GM12891 (cell line): ENCODE data around the gene NMD3.

Source experiments
- DNase-seq: peaks from one replicate; pipeline ENCODE4 v3.0.0; 2011; ENCODE audit warnings: low spot score; ENCODE audit not compliant: insufficient read length
- FAIRE-seq: peaks from 2 replicates; lab custom pipeline; 2011; peaks lifted over from hg19 to GRCh38; lab: Jason Lieb, UNC
- PAX5 ChIP-seq: IDR thresholded peaks from 2 replicates; pipeline ENCODE4 v1.6.1; 2011; ENCODE audit warnings: low read length, moderate library complexity, mild to moderate bottlenecking; ENCODE audit not compliant: insufficient read depth, severe bottlenecking
- POLR2A ChIP-seq: IDR thresholded peaks from 2 replicates; pipeline ENCODE4 v1.6.1; 2011; ENCODE audit warnings: low read depth, low read length, control low read depth
- POLR2AphosphoS5 ChIP-seq: IDR thresholded peaks from 2 replicates; pipeline ENCODE4 v1.6.1; 2011; ENCODE audit warnings: low read depth, low read length, control low read depth
- POU2F2 ChIP-seq: IDR thresholded peaks from 2 replicates; pipeline ENCODE4 v1.6.1; 2011; ENCODE audit warnings: low read depth, mild to moderate bottlenecking, control low read depth, low read length, moderate library complexity
- SPI1 ChIP-seq: IDR thresholded peaks from 2 replicates; pipeline ENCODE4 v1.6.1; 2011; ENCODE audit warnings: low read depth, low read length, control low read depth
- TAF1 ChIP-seq: IDR thresholded peaks from 2 replicates; pipeline ENCODE4 v1.6.1; 2011; ENCODE audit warnings: low read depth, low read length, control low read depth

Gene NMD3

DNA sequence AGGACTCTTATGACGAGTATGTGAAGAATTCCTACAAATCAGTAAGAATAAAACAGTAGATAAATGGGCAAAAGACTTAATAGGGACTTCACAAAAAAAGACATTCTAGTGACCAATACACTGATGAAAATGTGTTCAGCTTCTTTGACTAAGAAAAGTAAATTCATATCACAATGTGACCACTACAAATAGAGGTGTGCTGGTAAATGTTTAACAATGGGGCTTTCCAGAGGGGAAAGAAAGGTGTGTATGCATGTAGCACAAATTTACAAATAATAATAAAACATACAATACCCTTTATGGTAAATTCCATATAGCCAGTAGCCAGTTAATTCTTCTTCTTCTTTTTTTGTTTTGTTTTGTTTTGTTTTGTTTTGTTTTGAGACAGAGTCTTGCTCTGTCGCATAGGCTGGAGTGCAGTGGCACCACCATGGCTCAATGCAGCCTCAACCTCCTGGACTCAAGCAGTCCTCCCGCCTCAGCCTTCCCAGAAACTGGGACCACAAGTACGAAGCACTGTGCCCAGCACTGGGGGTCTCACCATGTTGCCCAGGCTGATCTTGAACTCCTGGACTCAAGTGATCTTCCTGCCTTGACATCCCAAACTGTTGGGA lies 17.5 kb upstream of the NMD3 start:
- DNase-seq: no peak
- no peak for TF ChIP-seq POLR2A
- TF ChIP-seq SPI1: no peak
- TF ChIP-seq PAX5: no peak
- TF ChIP-seq TAF1: no peak
- FAIRE-seq: no peak

DNA sequence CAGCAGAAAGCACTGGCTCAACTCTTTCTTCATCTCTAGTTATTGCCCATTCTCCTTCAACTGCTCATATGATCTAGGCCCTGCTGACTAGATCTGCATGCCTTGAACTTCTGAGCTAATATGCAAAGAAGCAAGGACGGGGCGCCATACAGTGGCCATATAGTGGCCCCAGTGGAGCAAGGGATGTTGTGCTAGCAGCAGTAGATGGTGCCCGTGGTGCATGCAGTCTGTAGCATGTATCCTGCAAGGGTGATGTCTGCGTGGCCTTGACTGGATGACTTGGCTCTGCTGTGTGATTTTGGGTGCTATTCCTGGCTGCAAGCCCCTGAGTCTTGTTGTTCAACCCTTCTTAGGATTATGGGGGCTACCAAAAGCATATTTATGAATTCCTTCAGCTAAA lies 12.2 kb upstream of the NMD3 start:
- no peak for DNase-seq
- TF ChIP-seq POLR2A (no peak), SPI1 (no peak), POU2F2 (no peak), POLR2AphosphoS5 (no peak), PAX5 (no peak), TAF1 (no peak)
- FAIRE-seq: no peak

DNA sequence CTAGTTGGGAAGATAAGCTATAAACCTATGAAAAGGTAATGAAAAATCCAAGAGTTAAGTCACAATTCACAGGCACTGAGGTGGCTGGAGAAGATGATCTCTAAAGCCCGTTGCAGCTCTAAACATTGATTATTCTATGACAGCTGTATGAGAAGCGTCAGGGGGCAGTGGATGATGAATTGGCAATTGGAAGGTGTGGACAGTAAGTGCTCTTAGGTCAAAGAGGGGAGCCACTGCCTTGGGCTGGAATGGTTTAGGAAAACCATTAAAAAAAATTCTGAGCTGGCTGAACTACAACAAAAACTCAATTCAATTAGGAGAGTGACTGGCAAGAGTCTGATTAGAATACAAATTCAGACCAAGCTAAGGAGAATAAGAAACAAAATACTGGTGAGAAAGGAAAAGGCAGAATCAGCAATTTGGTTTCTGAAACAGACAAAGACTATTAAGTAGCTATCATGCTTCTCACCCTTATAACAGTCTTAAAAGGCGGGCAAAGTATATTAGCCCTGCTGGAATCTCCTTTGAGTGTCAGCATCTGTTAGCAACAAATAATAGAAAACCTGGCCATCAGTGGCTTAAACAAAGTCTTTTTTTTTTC lies 8.8 kb upstream of the NMD3 start:
- DNase-seq (no peak), FAIRE-seq (no peak)
- TF ChIP-seq SPI1: no peak
- no peak for TF ChIP-seq TAF1
- no peak for TF ChIP-seq POLR2AphosphoS5
- TF ChIP-seq POU2F2: no peak
- TF ChIP-seq POLR2A: no peak
- TF ChIP-seq PAX5: no peak

DNA sequence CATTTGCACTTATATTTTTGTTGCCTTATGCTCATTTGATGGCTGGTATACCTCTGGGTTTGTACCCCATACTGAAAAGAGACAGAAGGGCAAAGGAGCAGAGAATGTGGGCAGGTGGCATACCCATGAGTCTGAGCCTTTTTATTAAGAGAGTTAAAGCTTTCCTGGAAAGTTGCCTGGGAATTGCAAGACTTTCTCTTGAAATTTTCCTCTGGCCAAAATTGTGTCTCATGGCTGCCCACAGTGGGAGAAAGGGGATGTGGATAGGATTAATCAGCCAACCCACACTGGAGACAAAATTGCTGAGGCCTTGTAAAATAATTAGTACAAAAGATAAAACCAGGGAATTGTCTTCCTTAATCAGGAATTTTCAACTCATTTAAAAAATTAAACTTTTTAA lies 8.2 kb upstream of the NMD3 start:
- no peak for TF ChIP-seq POLR2AphosphoS5
- no peak for TF ChIP-seq TAF1
- TF ChIP-seq SPI1: no peak
- no peak for TF ChIP-seq PAX5
- TF ChIP-seq POLR2A: no peak
- TF ChIP-seq POU2F2: no peak
- FAIRE-seq (no peak), DNase-seq (no peak)

DNA sequence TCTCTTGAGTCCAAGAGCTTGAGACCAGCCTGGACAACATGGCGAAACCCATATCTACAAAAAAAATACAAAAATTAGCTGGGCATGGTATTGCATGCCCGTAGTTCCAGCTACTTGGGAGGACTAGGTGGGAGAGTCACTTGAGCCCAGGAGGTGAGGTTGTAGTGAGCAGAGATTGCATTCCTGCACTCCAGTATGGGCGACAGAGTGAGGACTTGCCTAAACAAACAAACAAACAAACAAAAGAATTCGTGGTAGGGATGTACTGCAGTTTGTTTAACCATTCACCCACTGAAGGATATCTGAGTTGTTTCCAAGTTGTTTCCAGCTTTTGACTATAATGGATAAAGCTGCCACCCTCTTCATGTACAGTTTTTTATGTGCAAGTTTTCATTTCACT lies 7.5 kb upstream of the NMD3 start:
- DNase-seq (no peak), FAIRE-seq (no peak)
- TF ChIP-seq SPI1 (no peak), POLR2AphosphoS5 (no peak), TAF1 (no peak), PAX5 (no peak), POLR2A (no peak), POU2F2 (no peak)

DNA sequence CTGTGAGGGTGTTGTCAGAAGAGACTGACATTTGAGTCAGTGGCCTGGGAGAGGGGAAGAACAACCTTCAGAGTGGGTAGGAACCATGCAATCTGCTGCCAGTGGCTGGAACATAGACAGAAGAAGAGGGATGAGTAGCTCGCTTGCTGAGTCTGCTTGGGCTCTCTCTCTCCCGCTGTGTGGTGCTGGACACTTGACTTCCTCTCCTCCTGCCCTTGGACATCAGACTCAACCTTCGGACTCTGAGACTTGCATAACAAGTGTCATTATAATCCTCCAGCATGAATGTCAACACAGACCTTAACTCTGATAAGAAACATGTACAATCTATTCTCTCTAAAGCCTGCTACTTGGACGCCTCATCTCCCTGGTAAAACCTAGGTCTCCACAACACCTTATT lies 5.9 kb upstream of the NMD3 start:
- FAIRE-seq: no peak
- no peak for TF ChIP-seq POLR2A
- no peak for DNase-seq

DNA sequence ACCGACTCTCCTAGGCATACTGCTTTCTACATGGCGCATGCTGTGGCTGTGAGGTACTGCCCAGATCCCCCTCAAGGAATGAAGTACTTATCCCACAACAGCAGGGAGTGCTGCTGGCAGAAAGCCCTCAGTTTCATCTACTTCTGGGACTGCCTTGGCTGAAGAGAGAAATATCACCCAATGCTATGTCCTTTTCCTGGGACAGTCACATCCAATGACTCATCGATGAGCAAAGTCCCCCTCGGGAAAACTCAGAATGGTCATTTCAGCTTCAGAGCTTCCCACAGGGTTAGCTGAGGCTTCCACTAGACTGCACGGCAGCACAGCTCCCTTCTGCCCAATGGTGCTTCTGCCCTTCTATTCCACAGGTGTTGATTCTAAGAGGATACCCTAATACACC lies 3.6 kb upstream of the NMD3 start:
- DNase-seq (no peak), FAIRE-seq (no peak)

DNA sequence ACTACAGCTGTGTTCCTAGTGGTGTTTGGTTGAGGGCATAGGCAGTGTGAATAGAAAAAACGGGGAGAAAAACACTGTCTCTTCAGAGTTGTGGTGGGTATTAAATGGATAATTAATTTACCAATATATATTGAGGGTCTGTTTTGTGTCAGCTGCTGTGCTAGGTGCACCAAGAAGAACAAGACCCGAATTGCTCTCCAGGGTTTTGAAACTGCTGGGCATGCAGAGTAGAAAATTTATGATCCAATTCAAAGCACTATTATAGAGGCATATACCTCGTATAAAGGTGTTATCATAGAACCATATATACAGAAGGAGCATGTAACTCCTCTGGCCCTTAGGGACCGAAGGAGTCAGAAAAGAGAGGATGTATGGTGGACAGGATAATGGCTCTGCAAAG lies 1.6 kb upstream of the NMD3 start:
- no peak for DNase-seq
- FAIRE-seq: no peak

More for the DNA sequence above, 3.6 kb upstream of the NMD3 start:
- TF ChIP-seq SPI1: no peak
- no peak for TF ChIP-seq TAF1
- TF ChIP-seq PAX5: no peak

DNA sequence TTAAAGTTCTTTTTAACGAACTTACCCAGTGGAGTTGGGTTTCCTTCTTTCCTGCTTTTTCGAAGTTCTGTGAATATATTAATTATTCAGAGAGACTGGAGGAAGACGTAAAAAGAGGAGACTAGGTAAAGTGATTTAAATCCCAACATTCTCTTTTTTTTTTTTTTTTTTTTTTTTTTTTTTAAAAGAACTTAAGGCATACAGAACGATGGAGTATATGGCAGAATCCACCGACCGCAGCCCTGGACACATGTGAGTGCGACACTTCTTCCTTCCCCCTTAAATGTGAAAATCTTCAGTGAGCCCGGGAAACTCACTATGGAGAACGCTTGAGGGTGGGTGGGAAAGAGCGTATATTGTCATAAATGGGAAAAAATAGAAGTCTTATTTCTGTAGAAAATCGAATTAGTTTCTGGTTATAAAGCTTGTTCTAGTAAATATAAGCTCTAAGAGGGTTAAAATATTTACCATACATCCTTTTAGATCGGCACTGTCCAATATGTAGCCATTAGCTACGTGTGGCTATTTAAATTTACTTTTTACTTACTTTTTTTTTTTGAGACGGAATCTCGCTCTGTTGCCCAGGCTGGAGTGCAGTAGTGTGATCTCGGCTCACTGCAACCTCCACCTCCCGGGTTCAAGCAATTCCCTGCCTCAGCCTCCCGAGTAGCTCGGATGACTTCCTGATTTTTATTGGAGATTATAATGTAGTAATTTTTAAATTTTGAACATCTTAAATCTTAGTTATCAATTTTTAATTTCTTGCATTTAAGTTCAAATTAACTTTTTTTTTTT lies 892 bp downstream of the NMD3 start:
- TF ChIP-seq POLR2AphosphoS5 (no peak), PAX5 (no peak), SPI1 (no peak), POLR2A (no peak), TAF1 (no peak)
- FAIRE-seq (no peak), DNase-seq (no peak)

More for the DNA sequence above, 1.6 kb upstream of the NMD3 start:
- TF ChIP-seq POLR2A: no peak
- no peak for TF ChIP-seq TAF1
- no peak for TF ChIP-seq PAX5
- no peak for TF ChIP-seq POLR2AphosphoS5
- TF ChIP-seq SPI1: no peak
- TF ChIP-seq POU2F2: no peak

DNA sequence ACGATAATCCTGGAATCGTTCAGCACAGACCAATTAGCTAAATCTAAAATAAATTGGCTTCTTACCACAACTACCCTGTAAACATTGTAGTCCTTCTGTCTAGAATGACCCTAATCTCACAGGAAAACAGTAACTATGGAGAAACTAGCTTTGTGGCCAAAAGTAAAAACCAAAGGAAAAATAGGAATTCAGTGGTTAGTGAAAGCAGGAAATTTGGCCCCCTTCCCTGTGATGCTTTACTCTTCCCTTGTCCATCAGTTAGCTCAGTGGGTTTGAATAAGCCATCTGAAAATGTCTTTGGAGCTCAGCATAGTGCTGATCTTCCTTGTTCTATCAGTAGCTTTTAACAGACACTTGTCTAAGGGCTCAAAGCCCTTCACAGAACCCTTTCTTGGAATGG lies 1.6 kb downstream of the NMD3 start:
- FAIRE-seq (no peak), DNase-seq (no peak)

More for the DNA sequence above, 1.6 kb downstream of the NMD3 start:
- no peak for TF ChIP-seq POLR2A
- no peak for TF ChIP-seq PAX5
- no peak for TF ChIP-seq POU2F2
- TF ChIP-seq SPI1: no peak
- TF ChIP-seq TAF1: no peak
- TF ChIP-seq POLR2AphosphoS5: no peak
